ENCODE results near the gene SCUBE3.
A peak's percentile ranks its signal among the peaks of the same experiment; 100 is the strongest.

Gene SCUBE3

DNA sequence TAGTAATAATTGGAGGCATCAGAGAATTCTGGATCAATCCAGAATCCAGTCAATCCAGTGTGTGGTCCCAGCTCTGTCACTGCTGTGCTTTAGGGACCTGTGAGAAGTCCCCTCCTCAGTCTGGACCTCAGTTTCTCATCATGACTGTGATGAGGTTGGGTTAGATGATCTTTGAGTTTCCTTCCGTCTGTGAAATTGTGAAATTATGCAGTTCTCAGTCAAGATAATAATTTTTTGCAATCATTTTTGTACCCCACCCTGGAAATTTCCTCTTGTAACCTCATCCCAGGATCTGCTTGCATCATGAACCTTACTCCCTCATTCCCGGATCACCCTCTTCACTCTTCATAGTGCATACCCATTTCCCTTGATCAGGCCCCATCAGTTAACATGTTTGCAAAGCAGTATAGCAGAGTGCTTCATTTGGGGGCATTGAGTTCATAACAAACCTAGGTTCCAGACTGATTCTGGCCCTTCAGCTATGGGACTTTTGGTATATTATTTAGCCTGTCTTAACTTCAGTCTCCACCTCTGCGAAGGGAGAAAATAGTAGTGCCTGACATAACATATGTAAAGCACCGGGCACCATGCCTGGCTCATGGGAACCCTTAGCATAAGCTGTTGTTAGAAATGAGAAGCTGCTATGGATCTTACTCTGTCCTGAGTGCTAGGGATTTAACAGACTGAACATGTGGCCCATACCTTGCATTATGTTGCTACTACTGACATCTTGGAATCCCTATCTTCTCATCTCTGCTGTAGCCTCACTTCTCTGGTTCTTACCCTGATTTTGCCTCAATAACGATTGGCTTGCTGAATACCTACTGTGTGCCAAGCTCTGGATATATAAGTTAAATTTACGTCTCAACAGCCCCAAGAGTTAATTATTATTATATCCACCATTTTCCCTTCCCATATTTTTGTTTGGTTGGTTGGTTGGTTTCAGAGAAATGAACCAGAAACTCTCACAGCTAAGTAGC lies 47.1 kb downstream of the SCUBE3 start:
- DNase-seq, result no peak
- Mint-ChIP-seq H3K27me3 (ENCODE audit: low read depth, poor library complexity) (no peaks in the 10 kb centered on the region), H3K27ac (peak overlapping the region; percentile 91), H3K9me3 (no peaks in the 10 kb centered on the region), H3K36me3 (ENCODE audit: low read depth) (peaks cover 5% of the 10 kb centered on the region), H3K4me1 (peaks cover 59% of the 10 kb centered on the region), H3K4me3 (peak overlapping the region; percentile 92)
- TF ChIP-seq, protein P1, sequence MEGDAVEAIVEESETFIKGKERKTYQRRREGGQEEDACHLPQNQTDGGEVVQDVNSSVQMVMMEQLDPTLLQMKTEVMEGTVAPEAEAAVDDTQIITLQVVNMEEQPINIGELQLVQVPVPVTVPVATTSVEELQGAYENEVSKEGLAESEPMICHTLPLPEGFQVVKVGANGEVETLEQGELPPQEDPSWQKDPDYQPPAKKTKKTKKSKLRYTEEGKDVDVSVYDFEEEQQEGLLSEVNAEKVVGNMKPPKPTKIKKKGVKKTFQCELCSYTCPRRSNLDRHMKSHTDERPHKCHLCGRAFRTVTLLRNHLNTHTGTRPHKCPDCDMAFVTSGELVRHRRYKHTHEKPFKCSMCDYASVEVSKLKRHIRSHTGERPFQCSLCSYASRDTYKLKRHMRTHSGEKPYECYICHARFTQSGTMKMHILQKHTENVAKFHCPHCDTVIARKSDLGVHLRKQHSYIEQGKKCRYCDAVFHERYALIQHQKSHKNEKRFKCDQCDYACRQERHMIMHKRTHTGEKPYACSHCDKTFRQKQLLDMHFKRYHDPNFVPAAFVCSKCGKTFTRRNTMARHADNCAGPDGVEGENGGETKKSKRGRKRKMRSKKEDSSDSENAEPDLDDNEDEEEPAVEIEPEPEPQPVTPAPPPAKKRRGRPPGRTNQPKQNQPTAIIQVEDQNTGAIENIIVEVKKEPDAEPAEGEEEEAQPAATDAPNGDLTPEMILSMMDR (IDR thresholded peaks at IDR 0.05), result no peak

DNA sequence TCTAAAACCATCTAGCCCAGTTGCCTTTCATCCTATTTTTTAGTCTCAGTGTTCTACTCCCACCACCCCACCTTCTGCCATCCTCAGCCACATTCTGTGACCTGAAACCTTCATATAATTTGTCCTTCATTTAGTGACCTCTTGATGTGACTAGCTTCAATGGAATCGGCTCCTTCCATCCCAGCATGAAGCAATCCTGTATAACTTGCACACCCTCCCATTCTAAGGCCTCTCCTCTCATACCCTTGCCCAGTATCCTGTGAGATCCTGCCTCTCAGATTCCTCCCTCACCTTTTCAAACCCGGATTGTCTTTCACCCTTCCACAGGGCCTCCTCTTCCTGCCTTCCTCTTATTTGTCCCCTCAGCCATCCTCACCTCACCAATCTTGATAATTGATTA lies 48.8 kb downstream of the SCUBE3 start:
- no peak for DNase-seq
- TF ChIP-seq, protein P1 (IDR thresholded peaks at IDR 0.05), result no peak
- H3K4me1 Mint-ChIP-seq, result peaks cover 59% of the 10 kb centered on the region
- H3K9me3 Mint-ChIP-seq, result no peaks in the 10 kb centered on the region
- H3K27me3 Mint-ChIP-seq (ENCODE audit: low read depth, poor library complexity), result no peaks in the 10 kb centered on the region
- H3K27ac Mint-ChIP-seq, result peak overlapping the region; percentile 62
- H3K4me3 Mint-ChIP-seq, result peak overlapping the region; percentile 32
- H3K36me3 Mint-ChIP-seq (ENCODE audit: low read depth), result peaks cover 9% of the 10 kb centered on the region

DNA sequence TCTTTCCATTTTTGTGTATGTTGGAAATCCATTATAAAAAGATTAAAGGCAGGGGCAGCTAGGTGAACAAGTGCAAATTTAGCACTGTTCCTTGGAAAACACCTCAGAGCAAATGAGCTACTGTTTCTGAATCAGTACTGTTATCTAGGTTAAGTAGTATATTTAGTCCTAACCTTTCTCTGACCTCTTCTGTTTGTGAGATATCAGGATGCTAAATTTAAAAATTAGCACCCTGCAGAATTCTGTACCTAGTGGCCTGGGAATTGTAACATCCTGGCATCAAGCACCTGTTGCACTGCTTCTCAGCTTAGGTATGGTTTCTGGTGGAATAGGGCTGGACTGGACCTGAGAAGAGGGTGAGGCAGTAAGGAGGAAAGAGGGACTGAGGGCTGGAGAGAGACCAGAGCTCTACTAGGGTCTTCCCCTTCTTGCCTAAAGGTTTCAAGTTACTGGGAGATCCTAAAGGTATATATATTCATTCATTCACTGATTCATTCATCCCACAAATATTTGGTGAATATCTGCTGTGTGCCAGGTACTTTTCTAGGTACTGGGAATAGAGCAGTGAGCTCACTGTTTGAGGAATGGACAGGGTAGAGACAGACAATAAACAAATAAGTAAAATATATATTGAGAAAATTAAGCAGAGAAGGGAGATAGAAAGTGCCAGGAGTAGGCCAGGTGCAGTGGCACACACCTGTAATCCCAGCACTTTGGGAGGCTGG lies 51.0 kb downstream of the SCUBE3 start:
- H3K36me3 Mint-ChIP-seq (ENCODE audit: low read depth), result peaks cover 10% of the 10 kb centered on the region
- DNase-seq, result no peak
- peaks cover 56% of the 10 kb centered on the region for H3K4me1 Mint-ChIP-seq
- no peaks in the 10 kb centered on the region for H3K9me3 Mint-ChIP-seq
- no peaks in the 10 kb centered on the region for H3K27me3 Mint-ChIP-seq (ENCODE audit: low read depth, poor library complexity)
- TF ChIP-seq, protein P1 (IDR thresholded peaks at IDR 0.05), result no peak
- H3K27ac Mint-ChIP-seq, result no peak overlapping the region
- H3K4me3 Mint-ChIP-seq, result no peak overlapping the region

DNA sequence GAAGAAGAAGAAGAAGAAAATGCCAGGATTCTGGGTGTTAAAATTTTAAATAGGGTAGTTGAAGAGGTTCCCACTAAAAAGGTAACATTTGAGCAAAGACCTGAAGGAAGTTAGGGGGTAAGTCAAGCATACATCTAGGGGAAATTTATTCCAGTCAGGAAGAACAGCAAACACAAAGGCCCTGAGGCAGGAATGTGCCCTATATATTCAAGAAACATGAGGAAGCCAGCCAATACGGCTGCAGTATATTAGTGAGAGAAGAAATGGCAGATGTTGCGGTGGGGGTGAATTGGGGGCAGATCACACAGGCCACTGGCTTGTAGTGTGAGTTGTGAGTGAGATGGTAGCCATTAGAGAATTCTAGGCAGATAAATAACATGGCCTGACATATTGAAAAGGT lies 51.8 kb downstream of the SCUBE3 start:
- Mint-ChIP-seq H3K27ac (no peak overlapping the region), H3K4me3 (no peak overlapping the region), H3K4me1 (peaks cover 50% of the 10 kb centered on the region), H3K36me3 (ENCODE audit: low read depth) (peaks cover 15% of the 10 kb centered on the region), H3K9me3 (no peaks in the 10 kb centered on the region), H3K27me3 (ENCODE audit: low read depth, poor library complexity) (no peaks in the 10 kb centered on the region)
- DNase-seq, result no peak
- TF ChIP-seq, protein P1 (IDR thresholded peaks at IDR 0.05), result no peak

DNA sequence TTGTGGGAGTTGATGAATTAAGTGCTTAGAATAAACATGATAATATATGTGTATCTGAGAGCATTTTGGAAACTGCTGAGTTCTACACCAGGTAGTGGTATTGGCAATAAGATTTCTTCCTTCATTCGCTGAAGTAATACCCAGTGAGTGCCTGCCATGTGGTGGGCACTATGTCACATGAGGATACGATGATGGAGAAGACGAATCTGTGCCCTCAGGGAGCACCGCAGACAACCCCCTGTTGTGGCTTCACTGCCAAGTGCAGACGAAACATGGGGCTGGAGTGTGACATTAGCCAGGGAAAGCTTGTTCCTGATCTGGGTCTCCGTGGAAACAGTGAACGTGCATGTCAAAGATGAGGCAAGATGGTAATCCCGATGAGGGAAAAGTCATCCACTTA lies 53.7 kb downstream of the SCUBE3 start:
- no peaks in the 10 kb centered on the region for H3K27me3 Mint-ChIP-seq (ENCODE audit: low read depth, poor library complexity)
- TF ChIP-seq, protein P1 (IDR thresholded peaks at IDR 0.05), result no peak
- peaks cover 21% of the 10 kb centered on the region for H3K36me3 Mint-ChIP-seq (ENCODE audit: low read depth)
- H3K4me3 Mint-ChIP-seq, result no peak overlapping the region
- H3K9me3 Mint-ChIP-seq, result no peaks in the 10 kb centered on the region
- no peak overlapping the region for H3K27ac Mint-ChIP-seq
- H3K4me1 Mint-ChIP-seq, result peaks cover 30% of the 10 kb centered on the region
- DNase-seq, result no peak

All from nephron progenitor cell (in vitro differentiated cells).